Activated T-helper 2 cell treated with anti-CD3 and anti-CD28 coated beads, Interferon-gamma antibody, Interleukin-2, Interleukin-4, amounts not matched to agents 10 μg/mL and 5 μg/mL and 100 μg/mL, durations not matched to agents 14 hours and 24 hours and 36 hours (primary cell): ENCODE data around the gene STAMBPL1. TPM values are rescaled to one million over a fixed set of nuclear protein-coding genes. Genes with fewer than 3 reads are reported as not detected.

ENCODE experiments used
- DNase-seq: peaks from one replicate; pipeline ENCODE4 v3.0.0; 2021; ENCODE audit warnings: low spot score
- H3K27ac Mint-ChIP-seq: one replicate; pipeline ENCODE4 v1.8.0; 2021; ENCODE audit warnings: mixed read lengths
- H3K27me3 Mint-ChIP-seq: one replicate; pipeline ENCODE4 v1.8.0; 2021; ENCODE audit warnings: low read depth, mixed read lengths
- H3K36me3 Mint-ChIP-seq: one replicate; pipeline ENCODE4 v1.8.0; 2021; ENCODE audit warnings: low read depth, mixed read lengths
- H3K4me1 Mint-ChIP-seq: one replicate; pipeline ENCODE4 v1.8.0; 2021; ENCODE audit warnings: low read depth, mixed read lengths
- H3K4me3 Mint-ChIP-seq: one replicate; pipeline ENCODE4 v1.8.0; 2021; ENCODE audit warnings: low read depth, mild to moderate bottlenecking, moderate library complexity, mixed read lengths
- H3K9me3 Mint-ChIP-seq: one replicate; pipeline ENCODE4 v1.8.0; 2021; ENCODE audit warnings: mixed read lengths
- intact Hi-C: fragments of 100-400 bp; cut with micrococcal nuclease; formaldehyde crosslinking; loops from one replicate; pipeline ENCODE4 v1.15.1; 2023
- total RNA-seq: library from RNA; stranded (reverse); gene quantifications from 2 replicates; pipeline ENCODE4 v1.2.3, GENCODE V29; 2022

The STAMBPL1 gene
- total RNA-seq, 1 donor from 2014 or later: 44.2 TPM

DNA sequence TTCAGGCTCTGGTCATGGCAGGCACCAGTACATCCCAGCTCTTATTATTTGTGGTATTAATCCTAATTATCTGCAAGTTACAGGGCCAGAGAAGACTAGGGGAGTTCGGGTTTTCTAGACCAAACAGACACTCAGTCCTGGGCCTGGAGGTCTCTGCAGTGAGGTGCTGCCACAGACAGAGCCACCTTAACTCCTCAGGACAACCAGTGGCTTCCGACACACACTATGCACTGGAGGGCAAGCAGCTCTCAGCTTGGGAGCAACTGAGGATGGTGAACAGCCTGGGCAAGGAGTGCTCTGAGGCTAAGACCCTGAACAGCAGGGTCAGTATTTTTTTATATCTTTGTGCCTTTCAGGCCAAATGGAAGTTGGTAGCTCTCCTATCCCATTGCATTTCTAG is 53.5 kb downstream of the STAMBPL1 start:
- intact Hi-C loops: loop anchor here (2.0 to 5.0 kb wide), 3 partner anchors 51 to 369 kb away; partner anchors contain the start of gene STAMBPL1
- H3K4me1 Mint-ChIP-seq: peaks cover 27% of the 10 kb centered on the region
- DNase-seq: no peak
- no peak overlapping the region for H3K27ac Mint-ChIP-seq
- peaks cover 51% of the 10 kb centered on the region for H3K36me3 Mint-ChIP-seq
- no peaks in the 10 kb centered on the region for H3K9me3 Mint-ChIP-seq
- H3K4me3 Mint-ChIP-seq: no peak overlapping the region
- no peaks in the 10 kb centered on the region for H3K27me3 Mint-ChIP-seq

DNA sequence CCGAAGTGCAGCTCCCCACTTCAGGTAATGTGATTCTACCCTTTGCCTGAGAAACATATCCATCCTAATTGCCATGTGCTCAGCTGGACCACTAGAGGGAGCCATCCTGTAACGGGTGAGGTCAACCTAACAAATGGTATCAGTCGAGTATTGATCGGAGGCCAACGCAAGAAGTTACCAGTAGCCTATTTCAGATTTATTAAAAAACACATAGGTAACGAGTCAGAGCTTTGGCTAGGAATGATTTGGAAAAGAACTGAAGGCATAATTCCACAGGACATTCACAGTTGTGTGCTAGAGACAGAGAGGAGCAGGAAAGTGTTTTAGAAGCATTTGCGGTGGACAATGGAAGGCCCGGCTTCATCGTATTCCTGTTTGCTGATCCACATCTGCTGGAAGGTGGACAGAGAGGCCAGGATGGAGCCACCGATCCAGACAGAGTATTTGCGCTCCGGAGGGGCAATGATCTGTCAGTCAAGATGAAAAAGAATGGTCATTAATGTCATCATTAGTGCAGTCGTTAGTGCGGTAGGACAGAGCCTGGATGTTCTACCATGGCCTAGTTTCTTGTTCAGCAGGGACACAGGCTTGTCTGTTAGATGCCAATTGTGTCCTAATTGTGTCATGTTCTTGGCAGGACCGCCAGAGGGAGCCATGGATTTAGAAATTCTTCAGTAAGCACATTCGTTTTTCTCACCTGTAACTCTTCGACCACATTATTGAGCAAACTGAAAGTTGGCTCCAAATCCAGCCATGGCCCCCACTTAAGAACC is 55.0 kb downstream of the STAMBPL1 start:
- Mint-ChIP-seq H3K36me3 (peaks cover 55% of the 10 kb centered on the region), H3K9me3 (no peaks in the 10 kb centered on the region), H3K4me1 (peaks cover 25% of the 10 kb centered on the region), H3K4me3 (no peak overlapping the region), H3K27me3 (no peaks in the 10 kb centered on the region), H3K27ac (peak overlapping the region; percentile 68)
- peak; percentile 50 for DNase-seq
- intact Hi-C loops: loop anchor here (1.0 to 5.0 kb wide), 8 partner anchors 53 to 282 kb away; partner anchors contain the start of genes FAS and STAMBPL1

DNA sequence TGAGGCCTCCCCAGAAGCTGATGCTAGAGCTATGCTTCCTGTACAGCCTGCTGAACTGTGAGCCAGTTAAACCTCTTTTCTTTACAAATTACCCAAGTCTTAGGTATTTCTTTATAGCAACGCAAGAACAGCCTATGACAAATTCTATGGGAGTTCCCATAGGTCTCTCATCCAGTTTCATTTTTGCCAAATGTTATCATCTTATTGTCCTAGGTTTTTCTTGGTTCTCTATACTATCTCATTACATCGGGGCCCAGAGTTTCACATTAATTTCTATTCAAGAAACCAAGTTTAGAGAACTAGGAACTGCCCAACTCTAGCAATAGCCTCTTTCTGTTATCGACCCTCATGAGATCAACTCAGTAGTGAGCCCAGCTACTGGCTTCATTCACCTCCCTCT is 56.6 kb downstream of the STAMBPL1 start:
- intact Hi-C loops: no loop called here
- Mint-ChIP-seq H3K36me3 (peaks cover 58% of the 10 kb centered on the region), H3K4me3 (no peak overlapping the region)

DNA sequence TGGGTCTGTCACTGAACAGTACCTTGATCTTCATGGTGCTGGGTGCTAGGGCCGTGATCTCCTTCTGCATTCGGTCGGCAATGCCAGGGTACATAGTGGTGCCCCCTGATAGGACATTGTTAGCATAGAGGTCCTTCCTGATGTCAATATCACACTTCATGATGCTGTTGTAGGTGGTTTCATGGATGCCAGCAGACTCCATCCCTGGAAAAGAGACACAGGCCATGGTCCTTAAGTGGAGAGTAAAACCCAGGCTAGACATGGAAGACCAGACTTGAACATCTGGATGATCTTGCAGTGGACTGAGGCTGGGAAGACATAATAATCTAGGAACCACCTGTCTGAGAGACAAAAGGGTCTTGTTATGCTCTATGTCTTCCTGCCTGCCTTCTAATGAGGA is 58.0 kb downstream of the STAMBPL1 start:
- no peaks in the 10 kb centered on the region for H3K27me3 Mint-ChIP-seq
- H3K36me3 Mint-ChIP-seq: peaks cover 58% of the 10 kb centered on the region
- DNase-seq: no peak
- peaks cover 18% of the 10 kb centered on the region for H3K4me1 Mint-ChIP-seq
- intact Hi-C loops: no loop called here
- H3K27ac Mint-ChIP-seq: no peak overlapping the region
- H3K9me3 Mint-ChIP-seq: no peaks in the 10 kb centered on the region
- no peak overlapping the region for H3K4me3 Mint-ChIP-seq

More for the DNA sequence above, 56.6 kb downstream of the STAMBPL1 start:
- DNase-seq: no peak
- no peaks in the 10 kb centered on the region for H3K27me3 Mint-ChIP-seq
- no peaks in the 10 kb centered on the region for H3K9me3 Mint-ChIP-seq
- H3K4me1 Mint-ChIP-seq: peaks cover 24% of the 10 kb centered on the region
- H3K27ac Mint-ChIP-seq: no peak overlapping the region

DNA sequence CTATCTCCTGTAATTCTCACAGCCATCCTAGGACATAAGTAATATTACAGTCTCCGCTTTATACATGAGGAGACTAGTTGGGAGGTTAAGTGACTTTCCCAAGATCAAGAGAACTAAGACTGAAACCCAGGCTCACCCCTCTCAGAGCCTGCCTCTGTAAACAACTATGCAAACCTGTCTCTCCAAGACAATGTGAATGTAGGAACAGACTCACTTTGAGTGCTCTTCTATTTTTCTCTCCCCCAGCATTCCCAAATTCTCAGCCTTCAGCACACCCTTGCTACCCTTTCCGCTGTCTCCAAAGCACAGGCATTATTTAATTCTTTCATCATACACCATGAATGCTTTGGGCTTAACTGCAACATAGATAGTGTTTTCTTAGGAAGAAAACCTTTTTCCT is 58.9 kb downstream of the STAMBPL1 start:
- no peak for DNase-seq
- intact Hi-C loops: no loop called here
- Mint-ChIP-seq H3K27me3 (no peaks in the 10 kb centered on the region), H3K36me3 (peaks cover 54% of the 10 kb centered on the region), H3K4me1 (peaks cover 18% of the 10 kb centered on the region), H3K27ac (no peak overlapping the region), H3K9me3 (no peaks in the 10 kb centered on the region), H3K4me3 (no peak overlapping the region)

DNA sequence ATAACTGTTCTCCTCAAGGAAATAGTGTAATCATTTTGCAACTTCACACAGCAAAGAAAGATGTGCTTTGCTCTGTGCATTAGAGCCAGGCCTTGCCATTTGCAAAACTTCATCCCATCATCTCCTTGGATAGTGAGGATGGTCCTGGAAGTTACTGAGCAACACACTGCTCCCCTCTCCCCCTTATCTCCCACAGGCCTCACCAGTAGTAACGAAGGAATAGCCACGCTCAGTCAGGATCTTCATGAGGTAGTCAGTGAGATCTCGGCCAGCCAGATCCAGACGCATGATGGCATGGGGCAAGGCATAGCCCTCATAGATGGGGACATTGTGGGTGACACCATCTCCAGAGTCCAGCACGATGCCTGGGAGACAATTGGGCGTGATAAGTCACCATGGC is 61.0 kb downstream of the STAMBPL1 start:
- no peak for DNase-seq
- Mint-ChIP-seq H3K27me3 (no peaks in the 10 kb centered on the region), H3K4me1 (peaks cover 18% of the 10 kb centered on the region), H3K36me3 (peaks cover 41% of the 10 kb centered on the region), H3K4me3 (no peak overlapping the region), H3K27ac (no peak overlapping the region), H3K9me3 (no peaks in the 10 kb centered on the region)
- intact Hi-C loops: no loop called here

DNA sequence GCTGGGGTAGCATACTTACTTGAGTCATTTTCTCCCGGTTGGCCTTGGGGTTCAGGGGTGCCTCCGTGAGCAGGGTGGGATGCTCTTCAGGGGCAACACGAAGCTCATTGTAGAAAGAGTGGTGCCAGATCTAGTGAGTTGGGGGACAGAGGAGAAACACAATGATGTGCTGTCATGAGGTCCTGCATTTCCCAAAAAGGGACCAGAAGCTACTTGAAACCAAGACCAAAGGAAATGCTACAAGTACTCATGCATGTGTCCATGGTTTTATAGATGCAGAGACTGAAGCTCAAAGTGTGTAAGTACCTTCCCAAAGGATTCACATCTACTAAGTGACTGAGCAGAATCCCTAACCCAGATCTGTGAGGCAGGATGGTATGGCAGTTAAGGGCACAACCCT is 63.7 kb downstream of the STAMBPL1 start:
- intact Hi-C loops: no loop called here
- no peak overlapping the region for H3K27ac Mint-ChIP-seq
- H3K9me3 Mint-ChIP-seq: no peaks in the 10 kb centered on the region
- DNase-seq: no peak
- H3K27me3 Mint-ChIP-seq: no peaks in the 10 kb centered on the region
- H3K4me3 Mint-ChIP-seq: no peak overlapping the region
- peaks cover 25% of the 10 kb centered on the region for H3K36me3 Mint-ChIP-seq
- H3K4me1 Mint-ChIP-seq: peaks cover 19% of the 10 kb centered on the region

DNA sequence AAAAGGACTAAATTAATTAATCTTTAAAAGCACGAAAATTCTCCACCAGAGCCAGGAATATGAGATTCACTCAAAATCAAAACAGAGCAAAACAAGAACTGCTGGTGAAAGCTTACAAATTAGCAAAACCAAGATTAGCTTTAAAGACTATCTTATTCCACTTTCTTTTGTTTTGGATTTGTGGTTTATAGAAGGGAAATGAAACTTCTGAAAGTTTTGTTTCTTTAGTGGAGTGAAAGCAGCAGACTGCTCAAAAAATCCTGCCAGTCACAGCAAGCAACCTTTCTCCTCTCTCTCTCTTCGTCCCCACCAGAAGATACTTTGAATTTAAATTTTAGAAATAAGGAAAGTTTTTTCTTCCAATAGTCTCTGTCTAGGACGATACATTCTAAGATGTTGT is 64.8 kb downstream of the STAMBPL1 start:
- intact Hi-C loops: no loop called here
- H3K36me3 Mint-ChIP-seq: peaks cover 16% of the 10 kb centered on the region

DNA sequence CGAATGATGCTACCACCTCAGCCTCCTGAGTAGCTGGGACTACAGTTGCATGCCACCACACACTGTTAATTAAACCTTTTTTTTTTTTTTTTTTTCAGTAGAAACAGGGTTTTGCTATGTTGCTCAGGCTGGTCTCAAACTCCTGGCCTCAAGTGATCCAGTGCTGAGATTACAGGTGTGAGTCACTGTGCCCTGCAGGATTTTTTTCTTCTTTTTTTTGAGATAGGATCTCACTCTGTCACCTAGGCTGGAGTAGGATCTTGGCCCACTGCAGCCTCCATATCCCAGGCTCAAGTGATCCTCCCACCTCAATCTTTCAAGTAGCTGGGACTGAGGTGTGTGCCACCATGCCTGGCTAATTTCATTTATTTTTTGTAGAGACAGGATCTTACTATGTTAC is 66.2 kb downstream of the STAMBPL1 start:
- H3K4me3 Mint-ChIP-seq: no peak overlapping the region
- peaks cover 15% of the 10 kb centered on the region for H3K36me3 Mint-ChIP-seq
- intact Hi-C loops: no loop called here
- no peaks in the 10 kb centered on the region for H3K27me3 Mint-ChIP-seq
- H3K4me1 Mint-ChIP-seq: peaks cover 20% of the 10 kb centered on the region
- H3K9me3 Mint-ChIP-seq: no peaks in the 10 kb centered on the region
- H3K27ac Mint-ChIP-seq: no peak overlapping the region
- no peak for DNase-seq

More for the DNA sequence above, 64.8 kb downstream of the STAMBPL1 start:
- H3K27ac Mint-ChIP-seq: no peak overlapping the region
- H3K27me3 Mint-ChIP-seq: no peaks in the 10 kb centered on the region
- no peak for DNase-seq
- H3K4me3 Mint-ChIP-seq: no peak overlapping the region
- no peaks in the 10 kb centered on the region for H3K9me3 Mint-ChIP-seq
- peaks cover 19% of the 10 kb centered on the region for H3K4me1 Mint-ChIP-seq

DNA sequence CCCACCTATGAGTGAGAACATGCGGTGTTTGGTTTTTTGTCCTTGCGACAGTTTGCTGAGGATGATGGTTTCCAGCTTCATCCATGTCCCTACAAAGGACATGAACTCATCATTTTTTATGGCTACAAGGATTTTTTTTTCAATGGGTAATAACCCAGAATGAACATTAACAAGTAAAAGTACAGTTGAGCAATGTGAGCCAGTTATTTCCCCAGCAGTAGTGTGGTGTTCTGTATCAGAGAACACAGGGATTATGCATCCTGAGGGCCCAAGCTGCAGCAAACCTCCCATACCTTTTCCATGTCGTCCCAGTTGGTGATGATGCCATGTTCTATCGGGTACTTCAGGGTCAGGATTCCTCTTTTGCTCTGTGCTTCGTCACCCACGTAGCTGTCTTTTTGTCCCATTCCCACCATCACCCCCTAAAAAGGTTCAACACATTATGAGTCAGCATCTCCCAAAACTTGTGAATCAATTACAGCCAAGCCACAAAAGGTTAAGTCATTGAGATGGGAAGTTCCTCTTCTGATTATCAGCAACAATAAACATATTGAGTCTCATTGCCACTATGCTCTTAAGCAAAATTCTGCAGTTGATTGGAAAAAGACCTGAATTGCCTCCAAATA is 67.0 kb downstream of the STAMBPL1 start:
- Mint-ChIP-seq H3K27ac (no peak overlapping the region), H3K9me3 (no peaks in the 10 kb centered on the region), H3K4me1 (peaks cover 22% of the 10 kb centered on the region), H3K27me3 (no peaks in the 10 kb centered on the region), H3K4me3 (no peak overlapping the region), H3K36me3 (peaks cover 11% of the 10 kb centered on the region)
- no peak for DNase-seq
- intact Hi-C loops: no loop called here

DNA sequence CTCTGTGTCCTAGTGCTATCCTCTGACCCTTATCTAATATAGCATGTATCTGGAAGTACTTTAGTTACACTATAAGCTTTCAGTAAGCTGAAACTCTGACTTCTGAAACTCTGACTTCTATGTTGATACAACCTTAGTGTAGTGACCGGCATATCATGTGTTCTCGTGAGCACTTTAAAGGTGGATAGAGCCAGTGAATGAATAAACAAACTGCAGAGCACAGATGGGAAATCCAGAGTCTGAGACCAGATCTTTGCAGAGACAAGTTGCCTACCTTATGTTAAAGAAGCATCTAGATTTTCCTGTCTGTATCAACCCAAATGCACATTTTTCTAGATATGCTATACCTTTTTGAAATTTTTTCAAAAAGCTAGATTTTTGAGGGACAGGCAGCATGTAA is 69.0 kb downstream of the STAMBPL1 start:
- H3K36me3 Mint-ChIP-seq: peaks cover 7% of the 10 kb centered on the region
- H3K4me1 Mint-ChIP-seq: peaks cover 24% of the 10 kb centered on the region
- H3K27me3 Mint-ChIP-seq: no peaks in the 10 kb centered on the region
- no peaks in the 10 kb centered on the region for H3K9me3 Mint-ChIP-seq
- H3K27ac Mint-ChIP-seq: no peak overlapping the region
- no peak overlapping the region for H3K4me3 Mint-ChIP-seq
- intact Hi-C loops: no loop called here
- DNase-seq: no peak

DNA sequence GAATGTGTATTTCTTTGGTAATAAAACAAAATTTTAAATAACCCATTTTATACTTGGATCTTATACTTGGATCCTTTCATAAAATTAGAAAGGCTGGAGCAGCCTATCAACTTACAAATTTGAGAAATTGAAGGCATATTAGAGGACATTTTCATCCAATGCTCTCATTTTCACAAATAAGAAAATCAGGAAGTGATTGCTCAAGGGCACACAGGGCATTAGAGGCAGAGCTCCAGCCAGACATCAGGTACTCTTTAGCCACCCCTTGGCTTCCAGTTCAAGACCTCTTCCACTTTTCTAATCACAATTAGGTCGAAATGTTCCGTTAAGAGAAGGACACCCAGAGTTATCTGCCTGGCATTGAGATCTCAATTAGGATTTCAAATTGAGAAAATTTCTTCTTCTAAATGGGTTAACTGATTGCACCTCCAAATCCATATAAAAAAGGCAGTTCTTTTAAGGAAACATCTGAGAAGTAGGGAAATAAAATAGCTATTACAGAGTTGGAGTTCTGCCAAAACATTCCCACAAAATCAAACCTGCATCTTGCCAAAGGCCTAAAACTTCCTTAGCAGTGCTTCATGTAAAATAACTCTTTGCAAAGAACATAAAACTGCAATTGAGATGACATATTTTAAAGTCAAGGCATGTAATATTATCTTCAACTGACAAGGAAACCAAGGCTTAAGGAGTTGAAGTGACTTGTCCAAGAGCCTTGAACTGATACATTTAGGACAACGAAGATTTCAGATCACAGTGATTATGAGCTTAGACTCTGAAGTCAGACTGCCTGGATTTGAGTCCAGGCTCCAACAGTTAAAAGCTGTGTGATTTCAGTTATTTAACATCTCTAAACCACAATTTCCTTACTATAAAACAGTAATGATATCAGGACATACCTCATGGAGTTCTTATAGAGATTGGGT is 70.1 kb downstream of the STAMBPL1 start:
- H3K9me3 Mint-ChIP-seq: no peaks in the 10 kb centered on the region
- intact Hi-C loops: no loop called here
- peaks cover 7% of the 10 kb centered on the region for H3K36me3 Mint-ChIP-seq
- no peaks in the 10 kb centered on the region for H3K27me3 Mint-ChIP-seq
- no peak overlapping the region for H3K27ac Mint-ChIP-seq
- no peak for DNase-seq
- peaks cover 15% of the 10 kb centered on the region for H3K4me1 Mint-ChIP-seq
- no peak overlapping the region for H3K4me3 Mint-ChIP-seq
